Gastroesophageal sphincter (tissue), 3 donors: ENCODE data around the gene A1BG.

ENCODE experiments used
- POLR2A ChIP-seq, 2 donors: fragments of 450-650 bp; IDR thresholded peaks; one replicate each; pipeline ENCODE4 v1.6.1; 2017; ENCODE audit warnings: antibody characterized with exemption in 2 of 2, mild to moderate bottlenecking in 2 of 2, moderate library complexity in 1 of 2
- TF ChIP-seq, protein P1 (sequence below), 4 experiments: fragments of 200-600 bp in 2 of 4; fragments of 450-650 bp in 2 of 4; sonication (generic) in 1 of 4; IDR thresholded peaks; one replicate each; pipeline ENCODE4 v1.5.1; 2017 to 2019; ENCODE audit warnings: antibody characterized with exemption in 4 of 4, mild to moderate bottlenecking in 2 of 4, moderate library complexity in 2 of 4

DNA sequence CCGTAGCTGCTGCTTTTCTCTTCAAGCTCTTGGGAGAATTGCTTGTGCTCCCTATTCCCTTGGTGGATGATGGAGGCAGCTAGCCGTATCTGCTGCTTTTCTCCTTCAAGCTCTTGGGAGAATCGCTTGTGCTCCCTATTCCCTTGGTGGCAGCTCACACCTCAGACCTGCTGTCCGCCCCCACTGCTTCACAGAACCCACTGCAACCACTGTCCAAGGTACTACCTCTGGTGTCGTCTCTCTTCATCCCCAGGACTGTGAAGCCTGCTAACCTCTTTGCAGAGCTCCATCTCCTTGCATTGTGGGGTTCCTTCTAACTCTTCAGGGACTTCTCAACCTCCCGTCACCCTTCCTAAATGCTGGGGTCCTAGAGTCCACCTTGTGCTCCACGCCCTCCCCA is 52.7 kb downstream of the A1BG start:
- TF ChIP-seq, protein P1, sequence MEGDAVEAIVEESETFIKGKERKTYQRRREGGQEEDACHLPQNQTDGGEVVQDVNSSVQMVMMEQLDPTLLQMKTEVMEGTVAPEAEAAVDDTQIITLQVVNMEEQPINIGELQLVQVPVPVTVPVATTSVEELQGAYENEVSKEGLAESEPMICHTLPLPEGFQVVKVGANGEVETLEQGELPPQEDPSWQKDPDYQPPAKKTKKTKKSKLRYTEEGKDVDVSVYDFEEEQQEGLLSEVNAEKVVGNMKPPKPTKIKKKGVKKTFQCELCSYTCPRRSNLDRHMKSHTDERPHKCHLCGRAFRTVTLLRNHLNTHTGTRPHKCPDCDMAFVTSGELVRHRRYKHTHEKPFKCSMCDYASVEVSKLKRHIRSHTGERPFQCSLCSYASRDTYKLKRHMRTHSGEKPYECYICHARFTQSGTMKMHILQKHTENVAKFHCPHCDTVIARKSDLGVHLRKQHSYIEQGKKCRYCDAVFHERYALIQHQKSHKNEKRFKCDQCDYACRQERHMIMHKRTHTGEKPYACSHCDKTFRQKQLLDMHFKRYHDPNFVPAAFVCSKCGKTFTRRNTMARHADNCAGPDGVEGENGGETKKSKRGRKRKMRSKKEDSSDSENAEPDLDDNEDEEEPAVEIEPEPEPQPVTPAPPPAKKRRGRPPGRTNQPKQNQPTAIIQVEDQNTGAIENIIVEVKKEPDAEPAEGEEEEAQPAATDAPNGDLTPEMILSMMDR (IDR thresholded peaks at IDR 0.05): no peak
- TF ChIP-seq POLR2A (IDR thresholded peaks at IDR 0.05): no peak
